Parathyroid adenoma (tissue), 2 donors: ENCODE measurements around the gene GABRA4.

Experiments
- H2AFZ ChIP-seq: fragments of 300-600 bp; sonication (generic); one replicate; pipeline ENCODE4 v1.7.0; 2017; ENCODE audit warnings: antibody characterized with exemption, mild to moderate bottlenecking
- H3K27ac ChIP-seq: fragments of 300-600 bp; sonication (generic); one replicate; pipeline ENCODE4 v1.7.0; 2017
- H3K27me3 ChIP-seq: fragments of 300-600 bp; sonication (generic); one replicate; pipeline ENCODE4 v1.7.0; 2017; ENCODE audit warnings: low read length; ENCODE audit not compliant: control insufficient read depth, insufficient read depth
- H3K36me3 ChIP-seq: fragments of 300-600 bp; sonication (generic); one replicate; pipeline ENCODE4 v1.7.0; 2017; ENCODE audit warnings: low read length; ENCODE audit not compliant: control insufficient read depth, insufficient read depth
- H3K4me1 ChIP-seq: fragments of 300-600 bp; sonication (generic); one replicate; pipeline ENCODE4 v1.7.0; 2017; ENCODE audit warnings: control low read depth
- H3K4me2 ChIP-seq: fragments of 300-600 bp; sonication (generic); one replicate; pipeline ENCODE4 v1.7.0; 2017; ENCODE audit warnings: low read length
- H3K4me3 ChIP-seq: fragments of 300-600 bp; sonication (generic); one replicate; pipeline ENCODE4 v1.7.0; 2017; ENCODE audit warnings: low read depth, low read length
- H3K79me2 ChIP-seq: fragments of 300-600 bp; sonication (generic); one replicate; pipeline ENCODE4 v1.7.0; 2017; ENCODE audit warnings: control low read depth
- H3K9ac ChIP-seq: fragments of 300-600 bp; sonication (generic); one replicate; pipeline ENCODE4 v1.7.0; 2017; ENCODE audit warnings: mild to moderate bottlenecking
- H3K9me3 ChIP-seq: fragments of 300-600 bp; sonication (generic); one replicate; pipeline ENCODE4 v1.7.0; 2017; ENCODE audit warnings: low read length; ENCODE audit not compliant: control insufficient read depth
- TF ChIP-seq, protein P1 (sequence below): fragments of 300-600 bp; sonication (generic); IDR thresholded peaks from one replicate; pipeline ENCODE4 v1.7.0; 2017; ENCODE audit warnings: antibody characterized with exemption, mild to moderate bottlenecking
- donor health status: primary hyperparathyroidism.

GABRA4 gene

DNA sequence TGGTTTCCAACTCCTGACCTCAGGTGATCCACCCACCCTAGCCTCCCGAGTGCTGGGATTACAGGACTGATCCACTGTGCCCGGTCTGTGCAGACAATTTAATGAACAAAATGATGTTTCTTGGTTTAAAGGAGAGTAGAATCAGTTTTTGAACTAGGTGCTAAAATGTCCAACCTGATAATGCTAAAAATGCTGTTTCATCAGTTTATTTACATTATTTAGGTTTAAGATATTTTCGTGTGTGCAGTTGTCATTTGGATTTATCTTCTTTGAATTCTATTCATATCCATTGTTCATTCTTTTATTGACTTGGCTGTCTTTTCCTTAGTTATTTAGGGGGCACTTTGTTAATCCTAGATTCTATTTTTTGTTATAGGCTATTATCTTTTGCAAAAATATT is 20.0 kb upstream of the GABRA4 start:
- TF ChIP-seq, protein P1, sequence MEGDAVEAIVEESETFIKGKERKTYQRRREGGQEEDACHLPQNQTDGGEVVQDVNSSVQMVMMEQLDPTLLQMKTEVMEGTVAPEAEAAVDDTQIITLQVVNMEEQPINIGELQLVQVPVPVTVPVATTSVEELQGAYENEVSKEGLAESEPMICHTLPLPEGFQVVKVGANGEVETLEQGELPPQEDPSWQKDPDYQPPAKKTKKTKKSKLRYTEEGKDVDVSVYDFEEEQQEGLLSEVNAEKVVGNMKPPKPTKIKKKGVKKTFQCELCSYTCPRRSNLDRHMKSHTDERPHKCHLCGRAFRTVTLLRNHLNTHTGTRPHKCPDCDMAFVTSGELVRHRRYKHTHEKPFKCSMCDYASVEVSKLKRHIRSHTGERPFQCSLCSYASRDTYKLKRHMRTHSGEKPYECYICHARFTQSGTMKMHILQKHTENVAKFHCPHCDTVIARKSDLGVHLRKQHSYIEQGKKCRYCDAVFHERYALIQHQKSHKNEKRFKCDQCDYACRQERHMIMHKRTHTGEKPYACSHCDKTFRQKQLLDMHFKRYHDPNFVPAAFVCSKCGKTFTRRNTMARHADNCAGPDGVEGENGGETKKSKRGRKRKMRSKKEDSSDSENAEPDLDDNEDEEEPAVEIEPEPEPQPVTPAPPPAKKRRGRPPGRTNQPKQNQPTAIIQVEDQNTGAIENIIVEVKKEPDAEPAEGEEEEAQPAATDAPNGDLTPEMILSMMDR, result no peak
- H3K4me1 ChIP-seq, result no peaks in the 10 kb centered on the region
- no peaks in the 10 kb centered on the region for H3K9me3 ChIP-seq
- no peaks in the 10 kb centered on the region for H3K36me3 ChIP-seq
- no peaks in the 10 kb centered on the region for H3K79me2 ChIP-seq
- no peaks in the 10 kb centered on the region for H3K27me3 ChIP-seq
- H3K4me3 ChIP-seq, result no peak overlapping the region
- H2AFZ ChIP-seq, result no peak overlapping the region
- no peak overlapping the region for H3K9ac ChIP-seq
- H3K4me2 ChIP-seq, result no peak overlapping the region
- H3K27ac ChIP-seq, result no peak overlapping the region

DNA sequence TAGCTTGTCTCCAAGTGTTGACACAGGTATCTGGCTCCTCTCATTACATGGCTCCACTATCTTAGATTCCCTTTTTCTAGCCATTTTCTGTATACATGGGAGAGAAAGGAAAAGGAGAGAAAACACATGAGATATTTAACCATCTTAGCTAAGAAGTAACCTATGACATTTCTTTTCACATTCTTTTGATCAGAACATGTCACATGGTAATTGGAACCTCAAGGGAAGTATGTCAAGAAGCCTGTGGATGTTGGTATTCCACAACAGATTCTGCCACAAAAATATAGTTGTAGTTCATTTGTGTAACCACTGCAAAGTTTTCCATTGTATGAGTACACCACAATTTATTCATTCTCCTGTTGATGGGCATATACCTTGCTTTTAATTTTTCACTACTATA is 19.3 kb upstream of the GABRA4 start:
- Histone ChIP-seq H3K9ac (no peak overlapping the region), H3K4me3 (no peak overlapping the region), H3K36me3 (no peaks in the 10 kb centered on the region), H3K4me1 (no peaks in the 10 kb centered on the region), H3K27ac (no peak overlapping the region), H3K4me2 (no peak overlapping the region), H3K9me3 (no peaks in the 10 kb centered on the region), H3K79me2 (no peaks in the 10 kb centered on the region), H2AFZ (no peak overlapping the region), H3K27me3 (no peaks in the 10 kb centered on the region)
- TF ChIP-seq, protein P1, result no peak

DNA sequence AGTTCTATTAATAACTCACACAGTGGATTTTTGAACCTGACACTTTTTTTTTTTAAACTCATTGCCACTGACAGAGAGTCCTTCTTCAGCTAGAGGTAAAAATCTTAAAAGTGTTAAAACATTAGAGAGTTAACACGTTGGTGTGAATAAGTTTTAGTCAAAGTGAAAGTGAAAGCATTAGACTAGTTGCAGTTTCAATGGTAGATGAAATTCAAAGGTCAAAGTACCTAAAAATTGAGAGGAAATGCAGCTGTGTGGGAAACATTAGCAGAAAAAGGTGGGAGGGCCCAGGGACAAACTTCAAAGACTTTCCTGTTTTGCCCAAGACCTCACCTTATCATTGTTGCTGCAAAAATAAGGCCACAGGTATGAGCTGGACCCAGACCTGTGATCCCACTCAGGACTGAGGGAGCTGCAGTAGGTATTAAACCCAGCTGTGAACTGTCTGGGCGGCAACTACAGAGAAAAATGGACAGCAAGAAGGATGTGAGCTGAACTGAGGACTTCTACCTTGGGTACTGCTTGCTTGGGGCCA is 17.6 kb upstream of the GABRA4 start:
- Histone ChIP-seq H2AFZ (no peak overlapping the region), H3K4me2 (peak overlapping the region; percentile 23), H3K9me3 (no peaks in the 10 kb centered on the region), H3K27me3 (no peaks in the 10 kb centered on the region), H3K9ac (no peak overlapping the region), H3K4me1 (no peaks in the 10 kb centered on the region), H3K36me3 (no peaks in the 10 kb centered on the region), H3K79me2 (no peaks in the 10 kb centered on the region), H3K27ac (no peak overlapping the region), H3K4me3 (no peak overlapping the region)
- TF ChIP-seq, protein P1, result no peak

DNA sequence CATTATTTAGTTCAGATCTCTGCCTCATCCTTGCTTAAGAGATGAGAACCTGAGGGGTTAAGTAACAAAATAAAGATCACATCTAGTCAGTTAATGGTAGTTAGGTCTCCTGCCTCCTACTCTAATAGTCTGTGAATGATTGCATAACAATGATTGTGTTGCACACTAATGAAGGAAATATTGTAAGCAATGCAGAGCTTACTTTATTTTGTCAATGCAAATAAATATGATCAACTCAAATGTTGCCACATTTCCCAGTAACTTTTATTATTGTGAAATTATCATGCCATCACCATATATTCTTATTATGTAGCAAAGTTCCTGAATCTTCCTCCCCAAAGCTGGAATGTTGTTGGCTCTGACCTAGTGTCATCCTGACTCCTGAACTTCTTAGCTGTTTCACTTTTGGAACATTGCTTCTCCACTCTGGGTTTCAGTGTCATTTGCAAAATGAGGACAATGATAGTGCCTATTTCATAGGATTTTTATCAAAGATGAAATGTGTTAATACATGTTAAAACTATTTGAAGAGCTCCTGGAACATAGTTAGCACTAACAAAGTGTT is 17.0 kb upstream of the GABRA4 start:
- H3K4me2 ChIP-seq, result peak overlapping the region; percentile 23
- no peaks in the 10 kb centered on the region for H3K4me1 ChIP-seq
- H3K36me3 ChIP-seq, result no peaks in the 10 kb centered on the region
- no peak overlapping the region for H3K27ac ChIP-seq
- TF ChIP-seq, protein P1, result no peak
- H3K4me3 ChIP-seq, result no peak overlapping the region
- H3K9me3 ChIP-seq, result no peaks in the 10 kb centered on the region
- no peak overlapping the region for H2AFZ ChIP-seq
- H3K79me2 ChIP-seq, result no peaks in the 10 kb centered on the region
- no peaks in the 10 kb centered on the region for H3K27me3 ChIP-seq
- H3K9ac ChIP-seq, result no peak overlapping the region

DNA sequence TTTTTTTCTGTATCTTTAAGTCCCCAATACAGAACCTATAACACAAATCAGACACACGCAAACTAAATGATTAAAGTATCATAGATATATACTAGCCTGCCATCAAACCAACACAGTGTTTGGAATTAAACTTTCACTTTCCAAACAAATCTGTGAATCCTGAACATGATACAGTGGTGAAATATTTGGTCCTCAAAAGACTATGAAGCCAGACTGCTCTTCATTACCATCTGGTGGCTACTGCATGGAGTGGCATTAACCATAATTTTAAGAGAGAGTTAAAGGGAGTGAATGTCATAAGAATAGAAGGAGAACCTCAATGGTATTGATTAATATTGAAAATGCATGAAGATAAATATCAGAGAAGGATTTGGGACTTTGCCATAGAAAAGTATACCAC is 9.2 kb upstream of the GABRA4 start:
- Histone ChIP-seq H3K9ac (no peak overlapping the region), H3K4me1 (no peaks in the 10 kb centered on the region), H3K79me2 (no peaks in the 10 kb centered on the region), H3K4me2 (no peak overlapping the region), H3K27ac (no peak overlapping the region), H3K9me3 (no peaks in the 10 kb centered on the region), H3K4me3 (no peak overlapping the region), H3K36me3 (no peaks in the 10 kb centered on the region), H3K27me3 (no peaks in the 10 kb centered on the region), H2AFZ (no peak overlapping the region)
- TF ChIP-seq, protein P1, result no peak
